Measurements from ENCODE around the gene HOXA9.
A peak's percentile ranks its signal among the peaks of the same experiment; 100 is the strongest.

HOXA9 gene

GRCh38 chr7:27158436-27159265 is 6.7 kb downstream of the HOXA9 start:
- H3K36me3 Mint-ChIP-seq = peaks cover 4% of the 10 kb centered on the region
- ATAC-seq = no peak
- no peak overlapping the region for H3K4me3 Mint-ChIP-seq
- H3K27ac Mint-ChIP-seq = no peak overlapping the region
- peaks cover 30% of the 10 kb centered on the region for H3K4me1 Mint-ChIP-seq
- H3K27me3 Mint-ChIP-seq = peaks cover 93% of the 10 kb centered on the region
- H3K9me3 Mint-ChIP-seq = peaks cover 8% of the 10 kb centered on the region

DNA sequence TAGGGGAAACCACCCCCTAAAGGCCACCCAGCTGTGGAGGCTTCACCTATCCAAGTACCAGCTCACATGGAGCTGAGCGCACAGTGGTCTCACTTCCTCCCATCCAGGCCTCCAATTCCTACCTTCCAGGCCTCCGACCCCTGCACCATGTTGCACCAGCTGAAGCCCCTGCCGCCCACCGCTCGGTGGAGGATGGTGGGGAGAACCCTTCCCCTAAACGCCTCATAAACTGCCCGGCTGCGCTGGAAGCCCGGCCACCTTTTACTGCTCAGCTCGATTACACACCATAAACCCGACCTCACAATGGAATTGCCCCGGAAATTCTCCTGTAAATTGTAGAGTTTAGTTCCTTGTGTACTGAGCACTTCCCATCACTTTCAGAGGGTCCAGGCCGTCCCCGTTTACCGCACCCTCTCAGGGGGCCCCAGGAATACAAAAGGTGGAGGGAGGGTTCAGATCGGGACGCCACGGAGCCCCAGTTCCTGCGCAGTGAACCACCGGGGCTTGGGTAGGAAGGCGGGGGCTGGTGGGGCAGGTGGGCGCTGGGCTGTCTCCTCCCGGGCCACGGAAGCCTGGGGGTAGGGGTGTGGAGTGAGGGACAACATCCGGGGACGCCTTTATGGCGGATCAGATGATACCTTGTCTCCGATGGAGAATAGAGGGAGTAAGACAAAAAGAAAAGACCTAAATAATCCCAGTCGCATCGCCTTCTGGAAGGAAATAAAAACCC is 7.5 kb downstream of the HOXA9 start:
- Mint-ChIP-seq H3K4me3 (peak overlapping the region; percentile 14), H3K27me3 (peaks cover 93% of the 10 kb centered on the region), H3K27ac (no peak overlapping the region), H3K4me1 (peaks cover 30% of the 10 kb centered on the region), H3K36me3 (peaks cover 4% of the 10 kb centered on the region), H3K9me3 (peaks cover 8% of the 10 kb centered on the region)
- no peak for ATAC-seq

DNA sequence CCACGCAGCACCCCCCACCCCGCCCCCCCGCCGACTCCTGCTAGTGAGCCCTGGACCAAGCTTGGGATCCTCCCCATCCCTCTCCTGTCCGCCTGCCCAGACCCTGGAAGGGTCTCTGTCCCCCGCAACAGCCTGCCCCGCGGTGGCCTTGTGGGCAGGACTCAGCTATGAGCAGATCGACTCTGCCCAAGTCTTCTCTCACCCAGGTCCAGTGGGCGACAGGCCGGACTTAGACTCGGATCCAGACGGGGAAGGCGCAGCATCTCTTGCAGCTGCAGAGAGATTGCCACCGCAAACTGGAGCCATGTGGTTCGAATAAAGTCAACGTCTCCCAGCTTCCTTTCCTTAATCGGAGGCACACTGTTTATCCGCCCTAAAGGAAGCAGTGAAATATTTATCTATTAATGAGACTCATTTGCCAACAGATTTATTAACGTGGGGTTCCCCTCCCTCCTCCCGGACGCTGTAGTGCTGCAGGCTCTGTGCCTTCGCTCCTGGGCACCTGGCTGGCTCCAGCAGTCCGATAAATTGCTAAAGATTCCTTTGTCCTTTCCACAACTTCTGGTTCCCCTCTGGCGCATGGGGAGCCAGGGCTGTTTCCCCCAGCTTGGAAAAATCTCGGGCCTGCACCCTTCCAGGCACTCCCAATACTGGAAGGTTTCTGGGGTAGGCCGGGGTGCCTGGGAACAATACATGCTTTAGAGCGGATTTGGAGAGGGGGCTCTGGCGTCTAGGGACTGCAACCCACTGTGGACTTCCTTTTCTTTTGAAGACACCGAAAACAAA is 8.2 kb downstream of the HOXA9 start:
- H3K9me3 Mint-ChIP-seq = peaks cover 8% of the 10 kb centered on the region
- H3K36me3 Mint-ChIP-seq = peaks cover 4% of the 10 kb centered on the region
- no peak overlapping the region for H3K27ac Mint-ChIP-seq
- peak overlapping the region; percentile 7 for H3K4me3 Mint-ChIP-seq
- peaks cover 31% of the 10 kb centered on the region for H3K4me1 Mint-ChIP-seq
- H3K27me3 Mint-ChIP-seq = peaks cover 92% of the 10 kb centered on the region
- no peak for ATAC-seq

DNA sequence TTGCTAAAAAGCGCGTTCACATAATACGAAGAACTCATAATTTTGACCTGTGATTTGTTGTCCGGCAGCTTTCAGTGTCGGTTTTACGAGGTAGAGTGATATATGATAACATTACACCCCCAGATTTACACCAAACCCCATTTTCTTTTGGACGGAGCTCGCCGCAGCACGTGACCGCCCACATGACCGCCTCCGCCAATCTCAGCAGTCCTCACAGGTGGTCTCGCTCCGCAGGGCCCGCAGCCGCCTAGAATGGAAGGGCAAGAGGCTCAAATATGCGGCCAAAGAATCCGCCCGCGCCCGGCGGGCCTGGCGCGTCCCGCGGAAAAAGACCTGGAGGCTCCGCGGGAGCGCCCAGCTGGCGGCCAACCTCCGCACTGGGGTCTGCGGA is 8.8 kb downstream of the HOXA9 start, which contains the start of gene HOXA7:
TSS of gene HOXA7 (minus strand) at position 168 of the 391 bp plus-strand sequence. CDS start at position 38, 130 bp downstream.
- Mint-ChIP-seq H3K4me3 (peak within 1 kb of the TSS; percentile 48), H3K27ac (peak within 1 kb of the TSS; percentile 48), H3K27me3 (peaks cover 94% of the 10 kb centered on the region), H3K36me3 (peaks cover 4% of the 10 kb centered on the region), H3K4me1 (peaks cover 37% of the 10 kb centered on the region), H3K9me3 (peaks cover 8% of the 10 kb centered on the region)
- no peak for ATAC-seq

GRCh38 chr7:27155816-27156507 is 9.4 kb downstream of the HOXA9 start:
- peaks cover 4% of the 10 kb centered on the region for H3K36me3 Mint-ChIP-seq
- peaks cover 8% of the 10 kb centered on the region for H3K9me3 Mint-ChIP-seq
- peak overlapping the region; percentile 48 for H3K4me3 Mint-ChIP-seq
- H3K27me3 Mint-ChIP-seq = peaks cover 95% of the 10 kb centered on the region
- ATAC-seq = no peak
- H3K27ac Mint-ChIP-seq = peak overlapping the region; percentile 48
- peaks cover 39% of the 10 kb centered on the region for H3K4me1 Mint-ChIP-seq

DNA sequence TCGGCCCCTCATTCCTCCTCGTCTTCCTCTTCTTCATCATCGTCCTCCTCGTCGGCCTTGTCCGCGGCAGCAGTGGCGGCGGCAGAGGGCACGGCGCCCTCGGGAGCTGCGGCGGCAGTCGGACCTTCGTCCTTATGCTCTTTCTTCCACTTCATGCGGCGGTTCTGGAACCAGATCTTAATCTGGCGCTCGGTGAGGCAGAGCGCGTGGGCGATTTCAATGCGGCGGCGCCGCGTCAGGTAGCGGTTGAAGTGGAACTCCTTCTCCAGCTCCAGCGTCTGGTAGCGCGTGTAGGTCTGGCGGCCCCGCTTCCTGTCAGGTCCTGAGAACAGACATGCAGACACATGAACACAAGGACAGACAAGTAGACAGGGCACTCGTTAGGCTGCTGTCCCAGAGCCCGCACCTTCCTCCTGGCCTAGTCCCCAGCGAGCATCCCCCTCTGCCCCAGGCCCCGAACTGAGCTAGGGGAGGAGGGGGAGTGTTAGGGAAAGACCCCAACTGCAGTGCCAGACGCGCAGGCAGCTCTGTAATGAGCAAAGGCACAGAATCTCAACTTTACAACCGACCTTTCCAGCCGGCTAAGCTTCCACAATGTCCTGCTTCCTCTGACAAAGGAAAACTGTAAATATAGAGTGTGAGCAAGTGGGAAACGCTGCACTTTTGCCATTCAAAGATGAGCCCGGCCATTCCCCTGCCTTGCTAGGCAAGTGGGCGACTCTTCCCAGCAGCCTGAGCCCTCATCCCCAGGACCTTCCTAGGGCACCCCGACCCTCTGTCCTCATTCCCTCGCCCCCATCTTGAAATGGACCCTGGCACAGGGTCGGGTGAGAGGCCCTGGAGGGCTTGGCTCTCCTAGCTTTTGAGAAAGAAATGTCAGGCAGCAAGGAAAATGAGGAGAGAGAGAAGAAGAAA is 10.2 kb downstream of the HOXA9 start:
- H3K9me3 Mint-ChIP-seq = peaks cover 8% of the 10 kb centered on the region
- peaks cover 44% of the 10 kb centered on the region for H3K4me1 Mint-ChIP-seq
- peaks cover 99% of the 10 kb centered on the region for H3K27me3 Mint-ChIP-seq
- peak overlapping the region; percentile 57 for H3K4me3 Mint-ChIP-seq
- H3K27ac Mint-ChIP-seq = peak overlapping the region; percentile 48
- no peak for ATAC-seq
- peaks cover 4% of the 10 kb centered on the region for H3K36me3 Mint-ChIP-seq

DNA sequence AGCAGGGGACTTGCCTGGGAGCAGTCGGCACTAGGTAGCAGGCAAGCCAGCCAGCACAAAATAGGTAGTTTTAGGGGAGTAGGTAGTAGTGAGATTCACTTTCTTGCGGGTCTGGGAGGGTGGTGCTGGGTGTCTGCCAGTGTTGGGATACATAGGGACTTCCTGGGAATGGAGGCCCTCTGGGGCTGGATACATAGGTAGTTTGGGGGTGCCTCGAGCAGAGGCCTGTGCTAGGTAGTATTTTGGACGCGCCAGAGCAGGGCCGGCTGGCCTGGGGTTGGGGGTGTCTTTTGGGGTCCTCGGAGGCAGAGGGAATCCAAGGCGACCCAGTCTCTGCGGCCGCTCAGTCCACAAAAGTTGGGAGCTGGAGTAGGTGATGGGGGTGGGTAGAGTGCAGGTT is 11.0 kb downstream of the HOXA9 start:
- Mint-ChIP-seq H3K27me3 (peaks cover 99% of the 10 kb centered on the region), H3K9me3 (peaks cover 8% of the 10 kb centered on the region), H3K27ac (no peak overlapping the region), H3K4me3 (no peak overlapping the region), H3K36me3 (peaks cover 4% of the 10 kb centered on the region), H3K4me1 (peaks cover 45% of the 10 kb centered on the region)
- ATAC-seq = no peak

GRCh38 chr7:27153526-27153925 is 11.8 kb downstream of the HOXA9 start:
- peaks cover 46% of the 10 kb centered on the region for H3K4me1 Mint-ChIP-seq
- peaks cover 4% of the 10 kb centered on the region for H3K36me3 Mint-ChIP-seq
- no peak for ATAC-seq
- no peak overlapping the region for H3K27ac Mint-ChIP-seq
- H3K4me3 Mint-ChIP-seq = no peak overlapping the region
- H3K27me3 Mint-ChIP-seq = peaks cover 99% of the 10 kb centered on the region
- H3K9me3 Mint-ChIP-seq = peaks cover 8% of the 10 kb centered on the region

GRCh38 chr7:27152816-27153442 is 12.4 kb downstream of the HOXA9 start:
- peaks cover 99% of the 10 kb centered on the region for H3K27me3 Mint-ChIP-seq
- no peak overlapping the region for H3K27ac Mint-ChIP-seq
- peaks cover 4% of the 10 kb centered on the region for H3K36me3 Mint-ChIP-seq
- no peak for ATAC-seq
- peaks cover 49% of the 10 kb centered on the region for H3K4me1 Mint-ChIP-seq
- no peak overlapping the region for H3K4me3 Mint-ChIP-seq
- peaks cover 4% of the 10 kb centered on the region for H3K9me3 Mint-ChIP-seq

DNA sequence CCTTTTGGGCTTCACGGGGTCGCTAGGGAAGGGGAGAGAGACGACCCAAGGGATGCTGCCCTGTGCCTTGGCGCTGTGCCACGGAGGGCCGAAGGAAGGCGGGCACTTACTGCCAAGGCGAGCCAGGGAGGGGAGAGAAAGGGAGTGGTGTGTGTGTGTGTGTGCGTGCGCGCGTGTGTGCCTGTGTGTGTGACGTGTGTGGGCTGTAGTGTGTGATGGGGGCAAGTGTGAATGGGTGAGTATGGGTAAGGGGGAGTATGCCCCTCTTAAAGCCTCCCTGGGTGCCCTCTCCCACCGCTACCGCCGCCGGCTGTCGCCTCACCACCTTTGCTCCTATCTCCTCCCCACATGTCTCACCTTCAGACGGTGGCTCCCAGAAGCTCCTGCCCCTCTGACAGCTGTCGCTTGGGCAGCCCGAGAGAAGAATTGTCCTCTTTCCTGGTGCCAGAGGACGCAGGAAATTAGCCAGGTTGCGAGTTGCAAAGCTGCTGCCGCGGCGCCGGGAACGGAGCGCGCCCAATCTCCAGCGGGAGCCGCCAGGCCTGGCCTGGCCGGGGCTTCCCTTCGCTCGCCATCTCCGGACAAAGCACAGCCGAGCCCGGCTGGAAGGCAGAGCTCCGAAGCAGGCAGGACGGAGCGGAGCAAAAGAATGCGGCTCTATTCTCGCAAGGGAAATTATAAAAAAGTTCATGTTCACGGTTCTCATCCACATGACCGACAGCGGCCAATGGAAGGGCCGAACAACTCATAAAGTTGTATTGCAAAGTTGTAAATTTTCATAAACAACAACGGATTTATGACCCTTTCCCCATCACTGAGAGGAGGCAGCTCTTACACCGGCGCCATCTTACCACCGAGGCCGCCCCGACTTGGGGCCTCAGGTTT is 13.2 kb downstream of the HOXA9 start, which contains the start of gene HOXA3:
TSS of gene HOXA3 (minus strand) at position 653 of the 885 bp plus-strand sequence. CDS start 41,943 bp downstream, outside the sequence.
- Mint-ChIP-seq H3K4me3 (peak within 1 kb of the TSS; percentile 75), H3K9me3 (peaks cover 3% of the 10 kb centered on the region), H3K27me3 (peaks cover 99% of the 10 kb centered on the region), H3K36me3 (peaks cover 4% of the 10 kb centered on the region), H3K4me1 (peaks cover 49% of the 10 kb centered on the region), H3K27ac (peak within 1 kb of the TSS; percentile 14)
- no peak for ATAC-seq

DNA sequence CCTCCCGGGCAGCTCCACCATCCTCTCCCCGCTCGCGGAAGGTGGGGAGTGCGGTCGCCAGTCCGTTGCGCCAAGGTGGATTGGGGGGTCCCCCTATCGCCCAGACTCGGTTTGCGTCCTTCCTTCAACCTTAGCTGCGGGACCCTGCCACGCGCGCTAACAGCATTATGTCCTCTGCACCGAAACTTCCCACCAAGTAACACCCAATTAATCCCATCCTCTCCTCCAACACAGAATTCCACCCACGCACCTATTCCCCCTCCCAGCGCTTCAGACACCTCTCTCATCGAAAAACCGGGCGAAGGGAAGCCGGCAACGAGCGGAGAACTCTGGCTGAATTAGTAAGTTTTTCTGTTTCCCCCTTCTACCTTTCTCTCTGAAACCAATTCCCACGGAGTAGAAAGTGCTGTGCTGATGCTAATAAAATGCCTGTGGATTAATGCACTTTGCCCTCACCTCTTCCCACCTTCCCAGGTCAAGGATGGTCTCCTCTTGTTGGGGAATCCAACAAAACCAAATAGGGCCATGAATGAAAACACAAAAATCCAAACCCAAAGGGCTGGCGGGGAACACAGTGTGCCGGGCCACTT is 13.9 kb downstream of the HOXA9 start:
- Mint-ChIP-seq H3K4me3 (peak overlapping the region; percentile 75), H3K27ac (peak overlapping the region; percentile 14), H3K9me3 (peaks cover 3% of the 10 kb centered on the region), H3K36me3 (peaks cover 4% of the 10 kb centered on the region), H3K27me3 (peaks cover 99% of the 10 kb centered on the region), H3K4me1 (peaks cover 50% of the 10 kb centered on the region)
- no peak for ATAC-seq

GRCh38 chr7:27150568-27151340 is 14.6 kb downstream of the HOXA9 start:
- peaks cover 50% of the 10 kb centered on the region for H3K4me1 Mint-ChIP-seq
- peak overlapping the region; percentile 75 for H3K4me3 Mint-ChIP-seq
- H3K36me3 Mint-ChIP-seq = peaks cover 4% of the 10 kb centered on the region
- peaks cover 3% of the 10 kb centered on the region for H3K9me3 Mint-ChIP-seq
- ATAC-seq = peak; percentile 81
- peak overlapping the region; percentile 14 for H3K27ac Mint-ChIP-seq
- H3K27me3 Mint-ChIP-seq = peaks cover 99% of the 10 kb centered on the region

Data from stimulated activated memory B cell treated with anti-CD40 and anti-IgM and Interleukin-4, amounts not matched to agents 10 μg/mL and 1 μg/mL and 100 μg/mL, for 72 hours (primary cell).